SK-N-MC (cell line): Measurements from ENCODE around the gene ZNF440.

Source experiments
- EZH2 ChIP-seq: fragments of 200-600 bp; sonication (generic); IDR thresholded peaks from one replicate; pipeline ENCODE4 v1.6.1; 2017; ENCODE audit warnings: antibody characterized with exemption
- POLR2AphosphoS5 ChIP-seq: IDR thresholded peaks from 2 replicates; pipeline ENCODE4 v1.6.1; 2012; ENCODE audit warnings: mild to moderate bottlenecking, low read depth, low read length, borderline replicate concordance

DNA sequence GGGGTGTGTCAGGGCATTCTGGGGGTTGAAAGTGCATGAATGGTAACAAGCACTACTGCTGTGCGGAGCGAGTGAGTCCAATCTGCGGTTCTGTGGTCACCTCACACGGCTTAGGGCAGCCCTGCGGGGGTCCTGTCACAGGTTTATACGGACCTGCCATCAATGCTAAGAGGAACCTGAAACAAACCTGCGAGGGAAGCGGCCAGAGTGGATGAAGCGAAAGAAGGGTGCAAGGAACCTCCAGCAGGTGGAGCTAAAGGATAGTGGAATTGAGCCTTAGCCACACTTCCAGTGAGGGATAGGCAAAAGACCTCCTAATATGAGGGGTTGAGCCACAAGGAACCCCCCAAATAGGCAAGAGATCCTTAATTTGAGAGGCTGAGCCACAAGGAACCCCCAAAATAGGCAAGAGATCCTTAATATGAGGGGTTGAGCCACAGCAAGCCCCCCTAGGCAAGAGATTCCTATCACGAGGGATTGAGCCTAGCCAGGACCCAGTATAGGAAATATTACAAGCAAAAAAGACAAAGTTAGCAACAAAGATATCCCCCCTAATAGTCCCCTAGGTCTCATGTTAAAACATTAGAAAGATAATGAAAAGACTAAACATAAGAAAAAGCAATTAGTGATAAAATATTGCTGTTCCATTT is 67.2 kb downstream of the ZNF440 start:
- TF ChIP-seq EZH2 (no peak), POLR2AphosphoS5 (no peak)
